Endothelial cell of umbilical vein (primary cell): Measurements from ENCODE around the gene TADA2A. TPM values are rescaled to one million over a fixed set of nuclear protein-coding genes. Genes with fewer than 3 reads are reported as not detected.

Source experiments
- BruUV-seq: library from RNA; stranded (reverse); fragments of 400-500 nt; replicated peaks from 2 replicates; lab custom pipeline; 2021; lab: Mats Ljungman, UMichigan
- CTCF ChIA-PET: fragments of 300-600, 350-600 bp; sonication (Branson Sonifier 250); formaldehyde crosslinking; loops from one replicate; lab custom pipeline; 2021; ENCODE audit warnings: antibody characterized with exemption, inconsistent platforms; lab: Charles Lee
- POLR2A ChIA-PET: fragments of 300-600, 350-600 bp; sonication (Branson Sonifier 250); formaldehyde crosslinking; loops from one replicate; lab custom pipeline; 2021; ENCODE audit warnings: antibody characterized with exemption, inconsistent platforms; lab: Charles Lee
- DNase-seq: peaks from one replicate; pipeline ENCODE4 v3.0.0-alpha.2; 2011; ENCODE audit warnings: low read depth, low spot score
- FAIRE-seq: peaks from 2 replicates; lab custom pipeline; 2011; peaks lifted over from hg19 to GRCh38; lab: Jason Lieb, UNC
- H2AFZ ChIP-seq: 2 replicates; pipeline ENCODE4 v1.6.0; 2012; ENCODE audit warnings: low read depth, low read length, control low read depth, inconsistent platforms
- H3K27ac ChIP-seq: 2 replicates; pipeline ENCODE4 v1.5.1; 2011; ENCODE audit warnings: low read depth, mild to moderate bottlenecking, control low read depth, low read length, moderate library complexity; ENCODE audit not compliant: insufficient read depth
- H3K27me3 ChIP-seq, 2 experiments: 2 replicates each; pipeline versions ENCODE4 v1.6.0 to v1.6.1; 2011; ENCODE audit warnings: low read length in 2 of 2, mixed read lengths in 1 of 2; ENCODE audit not compliant: control insufficient read depth in 2 of 2, insufficient read depth in 2 of 2
- H3K36me3 ChIP-seq, 2 experiments: 2 replicates in 1 of 2; 3 replicates in 1 of 2; pipeline ENCODE4 v1.5.1; 2011; ENCODE audit warnings: low read length in 2 of 2, mild to moderate bottlenecking in 1 of 2, moderate library complexity in 1 of 2; ENCODE audit not compliant: control insufficient read depth in 2 of 2, insufficient read depth in 2 of 2; ENCODE audit errors: extremely low read depth in 1 of 2
- H3K4me1 ChIP-seq: 3 replicates; pipeline ENCODE4 v1.5.1; 2011; ENCODE audit warnings: mild to moderate bottlenecking, low read length; ENCODE audit not compliant: control insufficient read depth, insufficient read depth; ENCODE audit errors: extremely low read depth
- H3K4me2 ChIP-seq: 2 replicates; pipeline ENCODE4 v1.6.1; 2011; ENCODE audit warnings: low read length, control low read depth, mixed read lengths; ENCODE audit not compliant: insufficient read depth
- H3K4me3 ChIP-seq, 3 experiments: fragments of 200-600 bp in 1 of 3; sonication (generic), shearing (Covaris generic) in 1 of 3; replicated peaks in 1 of 3; 2 replicates each; pipeline ENCODE4 v1.5.1; 2011 to 2016; ENCODE audit warnings: control low read depth in 3 of 3, low read length in 3 of 3, mild to moderate bottlenecking in 2 of 3, inconsistent platforms in 1 of 3, low read depth in 1 of 3, moderate library complexity in 1 of 3; ENCODE audit not compliant: insufficient read depth in 1 of 3
- H3K79me2 ChIP-seq: 2 replicates; pipeline ENCODE4 v1.6.0; 2012; ENCODE audit warnings: low read length, inconsistent platforms; ENCODE audit not compliant: control insufficient read depth, insufficient read depth
- H3K9ac ChIP-seq: replicated peaks from 2 replicates; pipeline ENCODE3; 2011; ENCODE audit warnings: low read length, control low read depth; ENCODE audit not compliant: insufficient read depth; ENCODE audit errors: extremely low read depth
- H3K9me1 ChIP-seq: replicated peaks from 3 replicates; pipeline ENCODE4 v1.6.0; 2011; ENCODE audit warnings: mild to moderate bottlenecking, low read length; ENCODE audit not compliant: control insufficient read depth, insufficient read depth; ENCODE audit errors: extremely low read depth
- H3K9me3 ChIP-seq: replicated peaks from 2 replicates; pipeline ENCODE4 v1.5.1; 2012; ENCODE audit warnings: low read length, inconsistent platforms; ENCODE audit not compliant: control insufficient read depth, insufficient read depth
- H4K20me1 ChIP-seq: replicated peaks from 2 replicates; pipeline ENCODE3; 2011; ENCODE audit warnings: mild to moderate bottlenecking, low read length; ENCODE audit not compliant: control insufficient read depth, insufficient read depth; ENCODE audit errors: extremely low read depth
- EZH2 ChIP-seq: IDR thresholded peaks from 2 replicates; pipeline ENCODE4 v1.6.1; 2012; ENCODE audit warnings: borderline replicate concordance, low read depth, mild to moderate bottlenecking, moderate library complexity, low read length, inconsistent platforms; ENCODE audit not compliant: severe bottlenecking
- FOS ChIP-seq: IDR thresholded peaks from 2 replicates; pipeline ENCODE4 v1.6.1; 2011; ENCODE audit warnings: mild to moderate bottlenecking, low read length, moderate library complexity, borderline replicate concordance; ENCODE audit not compliant: insufficient read depth
- GATA2 ChIP-seq: IDR thresholded peaks from 2 replicates; pipeline ENCODE4 v1.7.0; 2011; ENCODE audit warnings: low read depth, mild to moderate bottlenecking, moderate library complexity, mixed read lengths, low read length; ENCODE audit not compliant: insufficient read length, insufficient read depth
- JUN ChIP-seq: IDR thresholded peaks from 2 replicates; pipeline ENCODE4 v1.6.1; 2011; ENCODE audit warnings: borderline replicate concordance, low read depth; ENCODE audit not compliant: insufficient read length, insufficient read depth
- MYC ChIP-seq: IDR thresholded peaks from one replicate; pipeline ENCODE4 v1.6.1; 2011; ENCODE audit warnings: mild to moderate bottlenecking, low read depth, low read length
- POLR2A ChIP-seq: IDR thresholded peaks from 2 replicates; pipeline ENCODE4 v1.6.1; 2012; ENCODE audit warnings: low read depth, mild to moderate bottlenecking, control low read depth, low read length
- POLR2AphosphoS5 ChIP-seq: IDR thresholded peaks from 2 replicates; pipeline ENCODE4 v1.6.1; 2012; ENCODE audit warnings: low read depth, mild to moderate bottlenecking, control low read depth, low read length, moderate library complexity; ENCODE audit not compliant: insufficient read depth
- dilution Hi-C: fragments of 300-500 bp; cut with MboI; formaldehyde crosslinking; loops from one replicate; pipeline ENCODE4 v1.15.0; 2019; ENCODE audit warnings: low sequenced_read_pairs; ENCODE audit not compliant: extremely low pct_ligation_motif_present
- intact Hi-C: fragments of 100-400 bp; cut with micrococcal nuclease; formaldehyde crosslinking; loops from one replicate; pipeline ENCODE4 v1.10.0; 2022
- polyA plus RNA-seq, 4 experiments: library from polyadenylated mRNA; depleted of rRNA in 3 of 4; stranded (reverse) in 3 of 4; unstranded in 1 of 4; fragments of >200 nt; gene quantifications; 2 replicates each; pipeline versions ENCODE4 v1.2.1 to v1.2.3, GENCODE V29; 2011 to 2012; ENCODE audit warnings: missing spikeins in 1 of 4
- total RNA-seq: library from RNA; stranded (reverse); gene quantifications from 2 replicates; pipeline ENCODE4 v1.2.3, GENCODE V29; 2021
- TF ChIP-seq, protein P1 (sequence below): IDR thresholded peaks from 2 replicates; pipeline ENCODE4 v1.6.1; 2011; ENCODE audit not compliant: insufficient read depth, insufficient read length
- TF ChIP-seq, protein P2 (sequence below), 2 donors: IDR thresholded peaks; 1 replicate in 1 of 2; 2 replicates in 1 of 2; pipeline ENCODE4 v1.5.1; 2011; ENCODE audit warnings: low read length in 2 of 2, mild to moderate bottlenecking in 2 of 2, moderate library complexity in 2 of 2, control low read depth in 1 of 2, inconsistent platforms in 1 of 2, low read depth in 1 of 2; ENCODE audit not compliant: insufficient read depth in 1 of 2; ENCODE audit errors: extremely low read depth in 1 of 2

Gene TADA2A
- total and polyA plus RNA-seq, 2 donors (not counting 3 experiments of a cell fraction or from before 2014, with no cell fraction given), result 9.9 to 22.4 TPM

GRCh38 chr17:37361543-37361942, 45.1 kb upstream of the TADA2A start:
- DNase-seq, result no peak
- no peak for FAIRE-seq
- CTCF ChIA-PET, result interaction anchor here (0.6 to 2.8 kb wide), 3 partner anchors 9 to 194 kb away, joined by 3 to 32 read pairs (median 6); no protein-coding TSS in a partner anchor
- BruUV-seq, result no TSS peak
- Histone ChIP-seq H3K9me3 (no peaks in the 10 kb centered on the region), H3K9me1 (no peaks in the 10 kb centered on the region), H3K9ac (no peak overlapping the region), H3K79me2 (peaks cover 24% of the 10 kb centered on the region), H2AFZ (no peak overlapping the region), H3K27me3 (no peaks in the 10 kb centered on the region), H3K27ac (no peak overlapping the region), H3K4me2 (no peak overlapping the region), H3K4me3 (no peak overlapping the region), H3K36me3 (no peaks in the 10 kb centered on the region), H3K4me1 (peaks cover 21% of the 10 kb centered on the region), H4K20me1 (no peaks in the 10 kb centered on the region)
- dilution Hi-C loops, result no loop called here
- intact Hi-C loops, result no loop called here
- POLR2A ChIA-PET, result interaction anchor here (0.7 kb wide), 1 partner anchor 11 kb away, joined by 4 read pairs; no protein-coding TSS in a partner anchor
- TF ChIP-seq, protein P1, sequence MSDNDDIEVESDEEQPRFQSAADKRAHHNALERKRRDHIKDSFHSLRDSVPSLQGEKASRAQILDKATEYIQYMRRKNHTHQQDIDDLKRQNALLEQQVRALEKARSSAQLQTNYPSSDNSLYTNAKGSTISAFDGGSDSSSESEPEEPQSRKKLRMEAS, result no peak
- TF ChIP-seq POLR2AphosphoS5, result no peak
- TF ChIP-seq JUN, result no peak
- no peak for TF ChIP-seq MYC

DNA sequence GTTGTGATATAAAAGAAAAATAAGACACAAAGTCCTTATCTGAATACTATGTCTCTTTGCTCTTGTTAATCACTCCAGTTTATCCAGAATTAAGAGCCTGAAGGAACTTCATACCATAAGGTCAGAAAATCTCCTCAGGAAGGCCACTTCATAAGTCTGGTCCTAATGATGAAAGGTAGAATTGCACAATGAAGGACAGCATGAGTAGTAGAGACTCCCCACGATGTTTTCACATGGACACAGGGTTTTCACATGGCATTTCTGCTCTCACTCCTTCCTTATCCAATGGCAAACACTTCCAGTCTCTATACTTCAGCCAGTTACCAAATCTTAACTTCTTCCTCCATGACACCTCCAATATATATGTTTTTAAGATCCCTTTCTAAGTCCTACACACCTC, 41.1 kb upstream of the TADA2A start:
- no TSS peak for BruUV-seq
- Histone ChIP-seq H3K4me3 (no peak overlapping the region), H3K79me2 (no peaks in the 10 kb centered on the region), H2AFZ (no peak overlapping the region), H3K9me1 (no peaks in the 10 kb centered on the region), H3K4me1 (peaks cover 2% of the 10 kb centered on the region), H4K20me1 (no peaks in the 10 kb centered on the region), H3K4me2 (no peak overlapping the region), H3K9ac (no peak overlapping the region), H3K36me3 (no peaks in the 10 kb centered on the region), H3K27me3 (no peaks in the 10 kb centered on the region), H3K9me3 (no peaks in the 10 kb centered on the region), H3K27ac (no peak overlapping the region)
- no peak for DNase-seq
- CTCF ChIA-PET, result interaction anchor here (1.0 to 2.2 kb wide), 2 partner anchors 8 to 126 kb away, joined by 3 to 16 read pairs; no protein-coding TSS in a partner anchor
- FAIRE-seq, result no peak
- intact Hi-C loops, result no loop called here
- POLR2A ChIA-PET, result no interaction called here
- no peak for TF ChIP-seq MYC
- no peak for TF ChIP-seq POLR2A
- TF ChIP-seq, protein P2, sequence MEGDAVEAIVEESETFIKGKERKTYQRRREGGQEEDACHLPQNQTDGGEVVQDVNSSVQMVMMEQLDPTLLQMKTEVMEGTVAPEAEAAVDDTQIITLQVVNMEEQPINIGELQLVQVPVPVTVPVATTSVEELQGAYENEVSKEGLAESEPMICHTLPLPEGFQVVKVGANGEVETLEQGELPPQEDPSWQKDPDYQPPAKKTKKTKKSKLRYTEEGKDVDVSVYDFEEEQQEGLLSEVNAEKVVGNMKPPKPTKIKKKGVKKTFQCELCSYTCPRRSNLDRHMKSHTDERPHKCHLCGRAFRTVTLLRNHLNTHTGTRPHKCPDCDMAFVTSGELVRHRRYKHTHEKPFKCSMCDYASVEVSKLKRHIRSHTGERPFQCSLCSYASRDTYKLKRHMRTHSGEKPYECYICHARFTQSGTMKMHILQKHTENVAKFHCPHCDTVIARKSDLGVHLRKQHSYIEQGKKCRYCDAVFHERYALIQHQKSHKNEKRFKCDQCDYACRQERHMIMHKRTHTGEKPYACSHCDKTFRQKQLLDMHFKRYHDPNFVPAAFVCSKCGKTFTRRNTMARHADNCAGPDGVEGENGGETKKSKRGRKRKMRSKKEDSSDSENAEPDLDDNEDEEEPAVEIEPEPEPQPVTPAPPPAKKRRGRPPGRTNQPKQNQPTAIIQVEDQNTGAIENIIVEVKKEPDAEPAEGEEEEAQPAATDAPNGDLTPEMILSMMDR (IDR thresholded peaks at IDR 0.05; ENCODE audit: extremely low read depth in 1 of 2, insufficient read depth in 1 of 2, low read depth in 1 of 2, low read length in 2 of 2), result no peak
- no peak for TF ChIP-seq JUN
- TF ChIP-seq, protein P1, result no peak
- no peak for TF ChIP-seq GATA2
- no peak for TF ChIP-seq EZH2
- no peak for TF ChIP-seq FOS
- TF ChIP-seq POLR2AphosphoS5, result no peak
- dilution Hi-C loops, result no loop called here
